Endothelial cell of umbilical vein (primary cell): Measurements from ENCODE around the gene ZNF526. TPM values are rescaled to one million over a fixed set of nuclear protein-coding genes. Genes with fewer than 3 reads are reported as not detected.
A peak's percentile ranks its signal among the peaks of the same experiment; 100 is the strongest.

ENCODE experiments used
- BruUV-seq: library from RNA; stranded (reverse); fragments of 400-500 nt; replicated peaks from 2 replicates; lab custom pipeline; 2021; lab: Mats Ljungman, UMichigan
- CTCF ChIA-PET: fragments of 300-600, 350-600 bp; sonication (Branson Sonifier 250); formaldehyde crosslinking; loops from one replicate; lab custom pipeline; 2021; ENCODE audit warnings: antibody characterized with exemption, inconsistent platforms; lab: Charles Lee
- POLR2A ChIA-PET: fragments of 300-600, 350-600 bp; sonication (Branson Sonifier 250); formaldehyde crosslinking; loops from one replicate; lab custom pipeline; 2021; ENCODE audit warnings: antibody characterized with exemption, inconsistent platforms; lab: Charles Lee
- DNase-seq: peaks from one replicate; pipeline ENCODE4 v3.0.0-alpha.2; 2011; ENCODE audit warnings: low read depth, low spot score
- FAIRE-seq: peaks from 2 replicates; lab custom pipeline; 2011; peaks lifted over from hg19 to GRCh38; lab: Jason Lieb, UNC
- H2AFZ ChIP-seq: 2 replicates; pipeline ENCODE4 v1.6.0; 2012; ENCODE audit warnings: low read depth, low read length, control low read depth, inconsistent platforms
- H3K27ac ChIP-seq: 2 replicates; pipeline ENCODE4 v1.5.1; 2011; ENCODE audit warnings: low read depth, mild to moderate bottlenecking, control low read depth, low read length, moderate library complexity; ENCODE audit not compliant: insufficient read depth
- H3K27me3 ChIP-seq, 2 experiments: 2 replicates each; pipeline versions ENCODE4 v1.6.0 to v1.6.1; 2011; ENCODE audit warnings: low read length in 2 of 2, mixed read lengths in 1 of 2; ENCODE audit not compliant: control insufficient read depth in 2 of 2, insufficient read depth in 2 of 2
- H3K36me3 ChIP-seq, 2 experiments: 2 replicates in 1 of 2; 3 replicates in 1 of 2; pipeline ENCODE4 v1.5.1; 2011; ENCODE audit warnings: low read length in 2 of 2, mild to moderate bottlenecking in 1 of 2, moderate library complexity in 1 of 2; ENCODE audit not compliant: control insufficient read depth in 2 of 2, insufficient read depth in 2 of 2; ENCODE audit errors: extremely low read depth in 1 of 2
- H3K4me1 ChIP-seq: 3 replicates; pipeline ENCODE4 v1.5.1; 2011; ENCODE audit warnings: mild to moderate bottlenecking, low read length; ENCODE audit not compliant: control insufficient read depth, insufficient read depth; ENCODE audit errors: extremely low read depth
- H3K4me2 ChIP-seq: 2 replicates; pipeline ENCODE4 v1.6.1; 2011; ENCODE audit warnings: low read length, control low read depth, mixed read lengths; ENCODE audit not compliant: insufficient read depth
- H3K4me3 ChIP-seq, 3 experiments: fragments of 200-600 bp in 1 of 3; sonication (generic), shearing (Covaris generic) in 1 of 3; replicated peaks in 1 of 3; 2 replicates each; pipeline ENCODE4 v1.5.1; 2011 to 2016; ENCODE audit warnings: control low read depth in 3 of 3, low read length in 3 of 3, mild to moderate bottlenecking in 2 of 3, inconsistent platforms in 1 of 3, low read depth in 1 of 3, moderate library complexity in 1 of 3; ENCODE audit not compliant: insufficient read depth in 1 of 3
- H3K79me2 ChIP-seq: 2 replicates; pipeline ENCODE4 v1.6.0; 2012; ENCODE audit warnings: low read length, inconsistent platforms; ENCODE audit not compliant: control insufficient read depth, insufficient read depth
- H3K9ac ChIP-seq: replicated peaks from 2 replicates; pipeline ENCODE3; 2011; ENCODE audit warnings: low read length, control low read depth; ENCODE audit not compliant: insufficient read depth; ENCODE audit errors: extremely low read depth
- H3K9me1 ChIP-seq: replicated peaks from 3 replicates; pipeline ENCODE4 v1.6.0; 2011; ENCODE audit warnings: mild to moderate bottlenecking, low read length; ENCODE audit not compliant: control insufficient read depth, insufficient read depth; ENCODE audit errors: extremely low read depth
- H3K9me3 ChIP-seq: replicated peaks from 2 replicates; pipeline ENCODE4 v1.5.1; 2012; ENCODE audit warnings: low read length, inconsistent platforms; ENCODE audit not compliant: control insufficient read depth, insufficient read depth
- H4K20me1 ChIP-seq: replicated peaks from 2 replicates; pipeline ENCODE3; 2011; ENCODE audit warnings: mild to moderate bottlenecking, low read length; ENCODE audit not compliant: control insufficient read depth, insufficient read depth; ENCODE audit errors: extremely low read depth
- CTCF ChIP-seq, 2 donors: IDR thresholded peaks; 1 replicate in 1 of 2; 2 replicates in 1 of 2; pipeline ENCODE4 v1.5.1; 2011; ENCODE audit warnings: low read length in 2 of 2, mild to moderate bottlenecking in 2 of 2, moderate library complexity in 2 of 2, control low read depth in 1 of 2, inconsistent platforms in 1 of 2, low read depth in 1 of 2; ENCODE audit not compliant: insufficient read depth in 1 of 2; ENCODE audit errors: extremely low read depth in 1 of 2
- EZH2 ChIP-seq: IDR thresholded peaks from 2 replicates; pipeline ENCODE4 v1.6.1; 2012; ENCODE audit warnings: borderline replicate concordance, low read depth, mild to moderate bottlenecking, moderate library complexity, low read length, inconsistent platforms; ENCODE audit not compliant: severe bottlenecking
- FOS ChIP-seq: IDR thresholded peaks from 2 replicates; pipeline ENCODE4 v1.6.1; 2011; ENCODE audit warnings: mild to moderate bottlenecking, low read length, moderate library complexity, borderline replicate concordance; ENCODE audit not compliant: insufficient read depth
- GATA2 ChIP-seq: IDR thresholded peaks from 2 replicates; pipeline ENCODE4 v1.7.0; 2011; ENCODE audit warnings: low read depth, mild to moderate bottlenecking, moderate library complexity, mixed read lengths, low read length; ENCODE audit not compliant: insufficient read length, insufficient read depth
- JUN ChIP-seq: IDR thresholded peaks from 2 replicates; pipeline ENCODE4 v1.6.1; 2011; ENCODE audit warnings: borderline replicate concordance, low read depth; ENCODE audit not compliant: insufficient read length, insufficient read depth
- MYC ChIP-seq: IDR thresholded peaks from one replicate; pipeline ENCODE4 v1.6.1; 2011; ENCODE audit warnings: mild to moderate bottlenecking, low read depth, low read length
- POLR2A ChIP-seq: IDR thresholded peaks from 2 replicates; pipeline ENCODE4 v1.6.1; 2012; ENCODE audit warnings: low read depth, mild to moderate bottlenecking, control low read depth, low read length
- POLR2AphosphoS5 ChIP-seq: IDR thresholded peaks from 2 replicates; pipeline ENCODE4 v1.6.1; 2012; ENCODE audit warnings: low read depth, mild to moderate bottlenecking, control low read depth, low read length, moderate library complexity; ENCODE audit not compliant: insufficient read depth
- dilution Hi-C: fragments of 300-500 bp; cut with MboI; formaldehyde crosslinking; loops from one replicate; pipeline ENCODE4 v1.15.0; 2019; ENCODE audit warnings: low sequenced_read_pairs; ENCODE audit not compliant: extremely low pct_ligation_motif_present
- intact Hi-C: fragments of 100-400 bp; cut with micrococcal nuclease; formaldehyde crosslinking; loops from one replicate; pipeline ENCODE4 v1.10.0; 2022
- polyA plus RNA-seq, 4 experiments: library from polyadenylated mRNA; depleted of rRNA in 3 of 4; stranded (reverse) in 3 of 4; unstranded in 1 of 4; fragments of >200 nt; gene quantifications; 2 replicates each; pipeline versions ENCODE4 v1.2.1 to v1.2.3, GENCODE V29; 2011 to 2012; ENCODE audit warnings: missing spikeins in 1 of 4
- total RNA-seq: library from RNA; stranded (reverse); gene quantifications from 2 replicates; pipeline ENCODE4 v1.2.3, GENCODE V29; 2021
- TF ChIP-seq, protein P1 (sequence below): IDR thresholded peaks from 2 replicates; pipeline ENCODE4 v1.6.1; 2011; ENCODE audit not compliant: insufficient read depth, insufficient read length

ZNF526 gene
- total and polyA plus RNA-seq, 2 donors (not counting 3 experiments of a cell fraction or from before 2014, with no cell fraction given) = 6.5 to 13.3 TPM

GRCh38 chr19:42207767-42208271 is 12.3 kb upstream of the ZNF526 start:
- Histone ChIP-seq H3K4me3 (no peak overlapping the region), H4K20me1 (no peaks in the 10 kb centered on the region), H3K9me3 (no peaks in the 10 kb centered on the region), H3K36me3 (peaks cover under 1 to 31% of the 10 kb centered on the region in 2 experiments), H3K9me1 (no peaks in the 10 kb centered on the region), H3K27ac (peak overlapping the region; percentile 52), H3K4me2 (no peak overlapping the region), H3K4me1 (peaks cover 17% of the 10 kb centered on the region), H2AFZ (no peak overlapping the region), H3K27me3 (no peaks in the 10 kb centered on the region), H3K9ac (no peak overlapping the region), H3K79me2 (no peaks in the 10 kb centered on the region)
- ChIA-PET POLR2A (interaction anchor here (0.7 kb wide), 1 partner anchor 89 kb away, joined by 5 read pairs; no protein-coding TSS in a partner anchor), CTCF (interaction anchor here (0.7 to 1.0 kb wide), 2 partner anchors 9 to 31 kb away, joined by 3 read pairs; no protein-coding TSS in a partner anchor)
- TF ChIP-seq POLR2AphosphoS5 (peak; percentile 43), JUN (peak; percentile 30), FOS (peak; percentile 78), POLR2A (no peak)
- TF ChIP-seq, protein P1, sequence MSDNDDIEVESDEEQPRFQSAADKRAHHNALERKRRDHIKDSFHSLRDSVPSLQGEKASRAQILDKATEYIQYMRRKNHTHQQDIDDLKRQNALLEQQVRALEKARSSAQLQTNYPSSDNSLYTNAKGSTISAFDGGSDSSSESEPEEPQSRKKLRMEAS = no peak
- peak; percentile 93 for FAIRE-seq
- dilution Hi-C loops = no loop called here
- BruUV-seq = no TSS peak
- peak; percentile 30 for DNase-seq
- intact Hi-C loops = no loop called here

DNA sequence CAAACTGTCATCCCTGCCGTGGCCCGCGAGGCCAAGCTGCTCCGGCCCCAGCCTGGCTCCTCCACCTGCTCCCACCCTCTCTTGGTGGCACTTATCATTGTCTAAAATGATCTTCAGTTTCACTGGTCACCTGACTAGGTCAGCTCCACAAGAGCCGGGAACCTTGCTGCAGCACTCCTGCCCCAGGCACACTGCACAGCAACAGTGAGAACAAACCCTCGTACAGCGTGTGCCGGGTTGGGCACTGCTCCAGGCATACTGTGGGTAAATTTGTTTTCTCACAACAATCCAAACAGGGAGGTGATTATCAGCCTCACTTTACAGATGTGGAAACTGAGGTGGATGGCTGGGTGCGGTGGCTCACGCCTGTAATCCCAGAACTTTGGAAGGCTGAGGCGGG is 11.5 kb upstream of the ZNF526 start:
- Histone ChIP-seq H3K4me3 (no peak overlapping the region), H4K20me1 (no peaks in the 10 kb centered on the region), H3K9ac (no peak overlapping the region), H3K9me1 (no peaks in the 10 kb centered on the region), H3K9me3 (no peaks in the 10 kb centered on the region), H3K4me1 (peaks cover 17% of the 10 kb centered on the region), H3K4me2 (no peak overlapping the region), H3K79me2 (no peaks in the 10 kb centered on the region), H2AFZ (no peak overlapping the region), H3K27ac (peak overlapping the region; percentile 52), H3K27me3 (no peaks in the 10 kb centered on the region), H3K36me3 (peaks cover 0 to 26% of the 10 kb centered on the region in 2 experiments)
- TF ChIP-seq, protein P1 = no peak
- TF ChIP-seq POLR2A (no peak), GATA2 (no peak), EZH2 (no peak), CTCF (IDR thresholded peaks at IDR 0.05; ENCODE audit: extremely low read depth in 1 of 2, insufficient read depth in 1 of 2, low read depth in 1 of 2, low read length in 2 of 2) (no peak), FOS (no peak), MYC (no peak), POLR2AphosphoS5 (no peak), JUN (no peak)
- DNase-seq = no peak
- CTCF ChIA-PET = no interaction called here
- intact Hi-C loops = no loop called here
- BruUV-seq = no TSS peak
- FAIRE-seq = no peak
- dilution Hi-C loops = no loop called here
- POLR2A ChIA-PET = no interaction called here
